Measurements from ENCODE around the gene PRDM4.

Gene PRDM4

DNA sequence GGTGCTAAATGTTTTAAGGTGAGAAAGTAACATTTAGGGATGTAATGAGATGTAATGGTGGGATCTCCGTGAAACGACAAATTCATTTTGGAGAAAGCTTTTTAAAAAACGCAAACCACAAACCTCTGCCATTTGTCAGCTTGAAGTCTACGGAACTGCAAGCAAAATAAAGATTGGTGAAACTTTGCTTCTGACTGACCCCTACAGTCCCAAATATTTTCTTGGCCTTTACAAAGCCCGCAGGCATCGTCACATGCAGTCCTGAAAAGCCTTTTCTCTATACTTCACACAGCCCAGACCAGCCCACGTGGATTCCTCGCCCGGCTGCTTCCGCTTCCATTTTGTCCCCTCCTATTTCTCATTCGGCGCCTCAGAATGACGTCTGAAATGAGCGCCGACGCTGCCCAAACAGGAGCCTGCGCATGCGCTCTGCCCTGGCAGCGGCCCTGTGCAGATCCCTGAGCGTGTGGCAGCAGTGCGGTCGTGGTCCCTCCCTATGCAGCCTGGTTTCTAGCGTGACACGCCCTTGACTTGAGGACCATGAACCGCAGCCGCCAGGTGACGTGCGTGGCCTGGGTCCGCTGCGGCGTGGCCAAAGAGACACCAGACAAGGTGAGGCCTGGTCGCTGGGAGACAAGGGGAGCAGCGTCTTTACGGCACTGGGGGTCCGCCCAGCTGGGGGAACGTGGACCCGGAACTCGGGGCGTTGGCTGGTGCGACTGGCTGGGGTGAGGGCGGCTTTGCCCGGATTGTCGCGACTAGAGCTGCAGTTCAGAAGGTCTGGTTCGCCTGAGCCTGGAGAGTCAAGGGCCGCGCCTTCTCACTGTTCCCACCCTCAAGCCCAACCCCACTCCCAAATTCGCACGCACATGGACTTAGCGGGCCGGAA lies 75.3 kb downstream of the PRDM4 start, which contains the start of gene PWP1:
Gene PWP1 (plus strand): TSS at position 440 of the 889 bp plus-strand sequence. CDS start 101 bp downstream, at position 541.
- peak; percentile 74 for DNase-seq

DNA sequence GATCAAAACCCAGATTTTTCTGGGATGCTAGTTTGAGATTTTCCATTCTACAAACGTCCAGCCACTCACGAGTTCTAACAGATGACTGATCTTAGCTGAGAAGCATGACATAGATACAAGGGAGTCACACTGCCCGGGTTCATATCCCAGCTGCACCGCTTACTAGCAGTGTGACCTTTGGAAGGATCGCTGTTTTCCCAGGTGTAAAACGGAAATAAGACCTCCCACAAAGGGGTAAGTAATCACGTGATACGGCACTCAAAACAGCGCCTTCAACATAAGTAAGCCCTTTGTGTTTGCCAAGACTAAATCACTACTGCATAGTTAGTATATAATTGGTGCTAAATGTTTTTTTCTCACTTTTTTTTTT lies 76.0 kb downstream of the PRDM4 start:
- DNase-seq, result peak; percentile 20

DNA sequence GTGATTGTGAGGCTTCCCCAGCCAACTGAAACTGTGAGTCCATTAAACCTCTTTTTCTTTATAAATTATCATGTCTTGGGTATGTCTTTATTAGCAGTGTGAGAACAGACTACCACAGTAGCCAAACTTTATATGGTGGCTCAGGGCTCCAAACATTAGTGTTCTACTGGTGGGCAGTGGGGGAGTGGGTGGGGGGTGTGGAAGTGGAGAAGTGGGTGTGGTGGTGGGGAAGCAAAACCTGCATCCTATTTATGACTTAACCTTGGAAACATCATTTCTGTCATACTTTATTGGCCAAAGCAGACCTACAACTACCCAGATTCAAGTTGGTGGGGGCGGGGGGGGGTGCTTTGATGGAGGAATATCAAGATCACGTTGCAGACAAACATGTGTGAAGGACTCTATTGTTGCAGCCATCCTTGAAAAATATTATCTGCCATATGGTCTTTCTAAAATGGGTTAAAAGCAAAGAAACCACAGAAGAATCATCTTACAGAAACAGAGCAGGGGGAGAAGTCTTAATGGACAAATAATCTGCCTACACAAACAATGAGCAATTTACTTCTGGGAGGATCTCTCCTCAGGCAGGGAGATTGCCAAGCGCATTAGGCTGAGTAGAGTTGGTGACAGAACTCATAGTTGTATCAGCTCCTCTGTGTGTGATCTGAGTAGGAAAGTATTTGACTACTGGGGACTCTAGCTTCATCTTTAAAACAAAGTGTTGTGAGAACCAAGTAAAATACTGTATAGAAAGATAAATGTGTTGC lies 76.7 kb downstream of the PRDM4 start:
- DNase-seq, result no peak
